ENCODE data around the gene ACAD11. TPM values are rescaled to one million over a fixed set of nuclear protein-coding genes. Genes with fewer than 3 reads are reported as not detected.

The ACAD11 gene
- total and polyA plus RNA-seq, 2 experiments from 2014 or later, result 15.6 to 17.3 TPM

- Histone ChIP-seq H3K4me1 (ENCODE audit: insufficient read depth) (peaks cover 34% of the 10 kb centered on the region), H2AFZ (peak overlapping the region; percentile 97), H3K4me3 (peak overlapping the region; percentile 94), H3K27ac (peak overlapping the region; percentile 96), H3K9me3 (ENCODE audit: low read depth) (no peaks in the 10 kb centered on the region), H3K9ac (peak overlapping the region; percentile 94), H3K4me2 (ENCODE audit: unreplicated experiment) (peak overlapping the region; percentile 88), H4K20me1 (ENCODE audit: insufficient read depth) (no peaks in the 10 kb centered on the region; the same call in 1 of the 2 replicates), H3K79me2 (ENCODE audit: insufficient read depth) (peaks cover 89% of the 10 kb centered on the region), H3K36me3 (ENCODE audit: low read depth) (no peaks in the 10 kb centered on the region), H3F3A (ENCODE audit: insufficient read depth) (peaks cover 12% of the 10 kb centered on the region), H3K27me3 (replicated peaks; ENCODE audit: insufficient read depth) (no peaks in the 10 kb centered on the region), H3K9me2 (ENCODE audit: insufficient read depth) (no peaks in the 10 kb centered on the region)
- DNase-seq, result peak; percentile 71
- 1% methylated on average over 5 of the region's 5 CpGs for WGBS, 2 experiments (ENCODE audit: low coverage in 1 of 2, low lambda C conversion rate in 2 of 2, missing lambda C conversion rate in 2 of 2)
- in situ Hi-C loops (cut with MboI), result no loop called here
- TF ChIP-seq EZH2 (IDR thresholded peaks at IDR 0.05; ENCODE audit: insufficient read depth, poor library complexity, severe bottlenecking), result no peak
- TF ChIP-seq EZH2phosphoT487 (IDR thresholded peaks at IDR 0.05; ENCODE audit: insufficient read depth, low read depth), result no peak
These were observed 1.1 kb upstream of the ACAD11 start for GRCh38 chr3:132660811-132661070.

GRCh38 chr3:132660052-132660810 lies 622 bp upstream of the ACAD11 start, which contains the start of gene UBA5:
UBA5 (plus strand) TSS chr3:132660329; CDS start chr3:132660538, 209 bp downstream.
- H3K9me3 ChIP-seq (ENCODE audit: low read depth), result no peaks in the 10 kb centered on the region
- peak within 1 kb of the TSS; percentile 96 for H3K27ac ChIP-seq
- no peaks in the 10 kb centered on the region for H3K27me3 ChIP-seq (replicated peaks; ENCODE audit: insufficient read depth)
- in situ Hi-C loops (cut with MboI), result no loop called here
- peaks cover 84% of the 10 kb centered on the region for H3K79me2 ChIP-seq (ENCODE audit: insufficient read depth)
- H4K20me1 ChIP-seq (ENCODE audit: insufficient read depth), result no peaks in the 10 kb centered on the region; the same call in 1 of the 2 replicates
- H3K4me2 ChIP-seq (ENCODE audit: unreplicated experiment), result peak within 1 kb of the TSS; percentile 88
- peak; percentile 84 for DNase-seq
- peak within 1 kb of the TSS; percentile 94 for H3K9ac ChIP-seq
- TF ChIP-seq EZH2 (IDR thresholded peaks at IDR 0.05; ENCODE audit: insufficient read depth, poor library complexity, severe bottlenecking), result no peak
- no peak for TF ChIP-seq EZH2phosphoT487 (IDR thresholded peaks at IDR 0.05; ENCODE audit: insufficient read depth, low read depth)
- peaks cover 12% of the 10 kb centered on the region for H3F3A ChIP-seq (ENCODE audit: insufficient read depth)
- H3K9me2 ChIP-seq (ENCODE audit: insufficient read depth), result no peaks in the 10 kb centered on the region
- peak within 1 kb of the TSS; percentile 97 for H2AFZ ChIP-seq
- H3K4me3 ChIP-seq, result peak within 1 kb of the TSS; percentile 94
- H3K4me1 ChIP-seq (ENCODE audit: insufficient read depth), result peaks cover 34% of the 10 kb centered on the region
- WGBS, 2 experiments (ENCODE audit: low coverage in 1 of 2, low lambda C conversion rate in 2 of 2, missing lambda C conversion rate in 2 of 2), result 0 to 1% methylated on average over 57 to 59 of the region's 64 CpGs
- H3K36me3 ChIP-seq (ENCODE audit: low read depth), result no peaks in the 10 kb centered on the region

GRCh38 chr3:132659000-132659364 lies 627 bp downstream of the ACAD11 start:
- DNase-seq, result peak; percentile 67
- 1 to 4% methylated on average over 7 of the region's 7 CpGs for WGBS, 2 experiments (ENCODE audit: low coverage in 1 of 2, low lambda C conversion rate in 2 of 2, missing lambda C conversion rate in 2 of 2)
- Histone ChIP-seq H3K4me2 (ENCODE audit: unreplicated experiment) (peak overlapping the region; percentile 88), H3K9me2 (ENCODE audit: insufficient read depth) (no peaks in the 10 kb centered on the region), H4K20me1 (ENCODE audit: insufficient read depth) (no peaks in the 10 kb centered on the region; the same call in 1 of the 2 replicates), H2AFZ (peak overlapping the region; percentile 97), H3K27me3 (replicated peaks; ENCODE audit: insufficient read depth) (no peaks in the 10 kb centered on the region), H3K36me3 (ENCODE audit: low read depth) (no peaks in the 10 kb centered on the region), H3K4me3 (peak overlapping the region; percentile 94), H3K4me1 (ENCODE audit: insufficient read depth) (peaks cover 34% of the 10 kb centered on the region), H3K9ac (peak overlapping the region; percentile 94), H3F3A (ENCODE audit: insufficient read depth) (peaks cover 19% of the 10 kb centered on the region), H3K79me2 (ENCODE audit: insufficient read depth) (peaks cover 72% of the 10 kb centered on the region), H3K27ac (peak overlapping the region; percentile 96), H3K9me3 (ENCODE audit: low read depth) (no peaks in the 10 kb centered on the region)
- TF ChIP-seq EZH2phosphoT487 (IDR thresholded peaks at IDR 0.05; ENCODE audit: insufficient read depth, low read depth) (no peak), EZH2 (IDR thresholded peaks at IDR 0.05; ENCODE audit: insufficient read depth, poor library complexity, severe bottlenecking) (no peak)
- in situ Hi-C loops (cut with MboI), result no loop called here

GRCh38 chr3:132657869-132658747 lies 1.5 kb downstream of the ACAD11 start:
- no peak for DNase-seq
- peak overlapping the region; percentile 97 for H2AFZ ChIP-seq
- in situ Hi-C loops (cut with MboI), result no loop called here
- H3F3A ChIP-seq (ENCODE audit: insufficient read depth), result peaks cover 28% of the 10 kb centered on the region
- WGBS, 2 experiments (ENCODE audit: low coverage in 1 of 2, low lambda C conversion rate in 2 of 2, missing lambda C conversion rate in 2 of 2), result 57 to 62% methylated on average over 8 of the region's 8 CpGs
- no peaks in the 10 kb centered on the region for H3K27me3 ChIP-seq (replicated peaks; ENCODE audit: insufficient read depth)
- H3K4me1 ChIP-seq (ENCODE audit: insufficient read depth), result peaks cover 37% of the 10 kb centered on the region
- H3K4me2 ChIP-seq (ENCODE audit: unreplicated experiment), result peak overlapping the region; percentile 88
- peak overlapping the region; percentile 96; the same call in 1 of the 2 replicates for H3K27ac ChIP-seq
- H3K79me2 ChIP-seq (ENCODE audit: insufficient read depth), result peaks cover 70% of the 10 kb centered on the region
- peaks cover 4% of the 10 kb centered on the region; the same call in 1 of the 2 replicates for H4K20me1 ChIP-seq (ENCODE audit: insufficient read depth)
- H3K36me3 ChIP-seq (ENCODE audit: low read depth), result no peaks in the 10 kb centered on the region
- no peaks in the 10 kb centered on the region for H3K9me3 ChIP-seq (ENCODE audit: low read depth)
- TF ChIP-seq EZH2 (IDR thresholded peaks at IDR 0.05; ENCODE audit: insufficient read depth, poor library complexity, severe bottlenecking) (no peak), EZH2phosphoT487 (IDR thresholded peaks at IDR 0.05; ENCODE audit: insufficient read depth, low read depth) (no peak)
- H3K9me2 ChIP-seq (ENCODE audit: insufficient read depth), result no peaks in the 10 kb centered on the region
- H3K9ac ChIP-seq, result peak overlapping the region; percentile 94
- peak overlapping the region; percentile 94 for H3K4me3 ChIP-seq
